ENCODE results near the gene LRRC4C. TPM values are rescaled to one million over a fixed set of nuclear protein-coding genes. Genes with fewer than 3 reads are reported as not detected.

Gene LRRC4C
- total RNA-seq, 2 donors from 2014 or later: 0.42 TPM; not detected in 1

DNA sequence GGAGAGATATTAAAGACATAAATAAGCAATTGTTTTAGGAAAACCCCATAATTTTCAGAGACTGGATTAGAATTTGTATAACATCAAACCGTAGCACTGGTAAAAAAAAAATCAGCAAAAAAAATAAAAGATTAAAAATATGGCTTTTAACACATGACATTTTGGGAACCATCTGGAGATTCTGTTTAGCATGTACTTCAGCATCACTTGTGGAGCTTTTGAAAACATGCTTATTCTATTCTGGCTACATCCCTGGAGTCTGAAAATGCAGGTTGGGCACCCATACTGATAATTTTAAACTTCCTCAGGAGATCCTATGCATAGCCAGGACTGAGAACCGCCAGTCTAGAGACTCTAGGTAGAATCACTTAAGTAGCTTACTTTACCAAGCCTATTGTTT is 1190.9 kb downstream of the LRRC4C start:
- Histone ChIP-seq H3K9me3 (no peaks in the 10 kb centered on the region), H3K4me1 (no peaks in the 10 kb centered on the region), H3K4me3 (no peak overlapping the region), H3K27me3 (no peaks in the 10 kb centered on the region), H3K36me3 (no peaks in the 10 kb centered on the region), H3K9ac (ENCODE audit: low read depth in 2 of 2, low read length in 2 of 2) (no peak overlapping the region), H3K27ac (no peak overlapping the region)
- no peak for DNase-seq
- intact Hi-C loops (cut with DNase I): no loop called here
- no peak for TF ChIP-seq CTCF (IDR thresholded peaks at IDR 0.05)

GRCh38 chr11:40255457-40255856 is 1204.0 kb downstream of the LRRC4C start:
- Histone ChIP-seq H3K27me3 (no peaks in the 10 kb centered on the region), H3K4me3 (no peak overlapping the region), H3K9ac (ENCODE audit: low read depth in 2 of 2, low read length in 2 of 2) (no peak overlapping the region), H3K27ac (no peak overlapping the region), H3K36me3 (no peaks in the 10 kb centered on the region), H3K9me3 (no peaks in the 10 kb centered on the region), H3K4me1 (no peaks in the 10 kb centered on the region)
- intact Hi-C loops (cut with DNase I): no loop called here
- no peak for TF ChIP-seq CTCF (IDR thresholded peaks at IDR 0.05)
- no peak for DNase-seq

- Histone ChIP-seq H3K27me3 (no peaks in the 10 kb centered on the region), H3K36me3 (no peaks in the 10 kb centered on the region), H3K4me3 (no peak overlapping the region), H3K9ac (ENCODE audit: low read depth in 2 of 2, low read length in 2 of 2) (no peak overlapping the region), H3K4me1 (no peaks in the 10 kb centered on the region), H3K27ac (no peak overlapping the region), H3K9me3 (no peaks in the 10 kb centered on the region)
- no peak for DNase-seq
- TF ChIP-seq CTCF (IDR thresholded peaks at IDR 0.05): no peak
- intact Hi-C loops (cut with DNase I): no loop called here
Observed at GRCh38 chr11:40253166-40253565, 1206.3 kb downstream of the LRRC4C start.

GRCh38 chr11:40252236-40252635 is 1207.2 kb downstream of the LRRC4C start:
- DNase-seq: no peak
- intact Hi-C loops (cut with DNase I): no loop called here
- no peak for TF ChIP-seq CTCF (IDR thresholded peaks at IDR 0.05)
- H3K36me3 ChIP-seq: no peaks in the 10 kb centered on the region
- no peak overlapping the region for H3K9ac ChIP-seq (ENCODE audit: low read depth in 2 of 2, low read length in 2 of 2)
- H3K9me3 ChIP-seq: no peaks in the 10 kb centered on the region
- no peak overlapping the region for H3K27ac ChIP-seq
- H3K4me3 ChIP-seq: no peak overlapping the region
- no peaks in the 10 kb centered on the region for H3K4me1 ChIP-seq
- no peaks in the 10 kb centered on the region for H3K27me3 ChIP-seq

- H3K9ac ChIP-seq (ENCODE audit: low read depth in 2 of 2, low read length in 2 of 2): no peak overlapping the region
- no peak overlapping the region for H3K4me3 ChIP-seq
- H3K36me3 ChIP-seq: no peaks in the 10 kb centered on the region
- no peak for DNase-seq
- no peaks in the 10 kb centered on the region for H3K4me1 ChIP-seq
- TF ChIP-seq CTCF (IDR thresholded peaks at IDR 0.05): no peak
- H3K9me3 ChIP-seq: no peaks in the 10 kb centered on the region
- H3K27me3 ChIP-seq: no peaks in the 10 kb centered on the region
- no peak overlapping the region for H3K27ac ChIP-seq
- intact Hi-C loops (cut with DNase I): no loop called here
Observed at GRCh38 chr11:40246983-40247382, 1212.5 kb downstream of the LRRC4C start.
